Stomach (tissue), 9 donors: Measurements from ENCODE around the gene PGC. TPM values are rescaled to one million over a fixed set of nuclear protein-coding genes. Genes with fewer than 3 reads are reported as not detected.

Experiments used
- DNase-seq, 2 donors: peaks; one replicate each; pipeline versions ENCODE4 v3.0.0 to v3.0.0-alpha.2; 2013 to 2019
- H3K27ac ChIP-seq, 5 donors: fragments of 200-600 bp in 4 of 5; sonication (generic) in 4 of 5; one replicate each; pipeline ENCODE4 v1.5.1; 2013 to 2019; ENCODE audit warnings: mild to moderate bottlenecking in 1 of 5, moderate library complexity in 1 of 5
- H3K27me3 ChIP-seq, 3 donors: fragments of 200-600 bp; sonication (generic); one replicate each; pipeline ENCODE4 v1.5.1; 2017 to 2019; ENCODE audit warnings: mixed run types in 1 of 3
- H3K36me3 ChIP-seq, 4 donors: fragments of 200-600 bp; sonication (generic); 1 replicate in 3 of 4; 2 replicates in 1 of 4; pipeline ENCODE4 v1.5.1; 2016 to 2019
- H3K4me1 ChIP-seq, 4 donors: fragments of 200-600 bp; sonication (generic); one replicate each; pipeline ENCODE4 v1.5.1; 2016 to 2019
- H3K4me3 ChIP-seq, 4 donors: fragments of 200-600 bp; sonication (generic) in 3 of 4; one replicate each; pipeline ENCODE4 v1.5.1; 2016 to 2019; ENCODE audit warnings: mild to moderate bottlenecking in 1 of 4
- H3K9me3 ChIP-seq, 4 donors: fragments of 200-600 bp; sonication (generic); one replicate each; pipeline ENCODE4 v1.5.1; 2016 to 2019
- CTCF ChIP-seq, 7 experiments: fragments of 450-650 bp in 4 of 7; fragments of 200-600 bp in 3 of 7; sonication (generic) in 3 of 7; IDR thresholded peaks; one replicate each; pipeline ENCODE4 v1.5.1; 2016 to 2019; ENCODE audit warnings: antibody characterized with exemption in 7 of 7, control low read depth in 2 of 7, mild to moderate bottlenecking in 1 of 7
- EP300 ChIP-seq: sonication (generic); formaldehyde crosslinking; IDR thresholded peaks from one replicate; pipeline ENCODE4 v1.6.1; 2017; ENCODE audit warnings: antibody characterized with exemption
- POLR2A ChIP-seq, 4 donors: fragments of 450-650 bp; IDR thresholded peaks; one replicate each; pipeline ENCODE4 v1.6.1; 2016; ENCODE audit warnings: antibody characterized with exemption in 4 of 4, control low read depth in 2 of 4, mild to moderate bottlenecking in 1 of 4, moderate library complexity in 1 of 4
- POLR2AphosphoS5 ChIP-seq, 3 donors: sonication (generic); formaldehyde crosslinking; IDR thresholded peaks; one replicate each; pipeline ENCODE4 v1.6.1; 2016; ENCODE audit warnings: antibody characterized with exemption in 3 of 3
- WGBS, 5 donors: extraction: QIAGEN DNeasy Blood & Tissue Kit in 3 of 5; methylation state at CpG; one replicate each; pipeline versions ENCODE4 v1.1.5 to v1.1.7; 2013 to 2018; 5-methylcytosine and 5-hydroxymethylcytosine counted together
- intact Hi-C: fragments of 100-400 bp; cut with DNase I; formaldehyde crosslinking; loops from one replicate; pipeline ENCODE4 v1.15.1; 2023; ENCODE audit warnings: low total_unique reads
- polyA plus RNA-seq, 3 donors: library from polyadenylated mRNA; stranded (reverse); fragments of 200-250 nt; gene quantifications; one replicate each; pipeline ENCODE4 v1.2.3, GENCODE V29; 2013
- total RNA-seq, 5 donors: library from RNA; depleted of rRNA; stranded (reverse); fragments of >200 nt; gene quantifications; one replicate each; pipeline versions ENCODE4 v1.1.0 to v1.2.3, GENCODE V29; 2014 to 2016
- donor health status: healthy with polysubstance abuse.
- donor health status: Bipolar disorder and iron deficiency.
- donor health status: healthy.

The PGC gene
- total and polyA plus RNA-seq, 8 donors = 101 to 48,206 (median 8,210) TPM

DNA sequence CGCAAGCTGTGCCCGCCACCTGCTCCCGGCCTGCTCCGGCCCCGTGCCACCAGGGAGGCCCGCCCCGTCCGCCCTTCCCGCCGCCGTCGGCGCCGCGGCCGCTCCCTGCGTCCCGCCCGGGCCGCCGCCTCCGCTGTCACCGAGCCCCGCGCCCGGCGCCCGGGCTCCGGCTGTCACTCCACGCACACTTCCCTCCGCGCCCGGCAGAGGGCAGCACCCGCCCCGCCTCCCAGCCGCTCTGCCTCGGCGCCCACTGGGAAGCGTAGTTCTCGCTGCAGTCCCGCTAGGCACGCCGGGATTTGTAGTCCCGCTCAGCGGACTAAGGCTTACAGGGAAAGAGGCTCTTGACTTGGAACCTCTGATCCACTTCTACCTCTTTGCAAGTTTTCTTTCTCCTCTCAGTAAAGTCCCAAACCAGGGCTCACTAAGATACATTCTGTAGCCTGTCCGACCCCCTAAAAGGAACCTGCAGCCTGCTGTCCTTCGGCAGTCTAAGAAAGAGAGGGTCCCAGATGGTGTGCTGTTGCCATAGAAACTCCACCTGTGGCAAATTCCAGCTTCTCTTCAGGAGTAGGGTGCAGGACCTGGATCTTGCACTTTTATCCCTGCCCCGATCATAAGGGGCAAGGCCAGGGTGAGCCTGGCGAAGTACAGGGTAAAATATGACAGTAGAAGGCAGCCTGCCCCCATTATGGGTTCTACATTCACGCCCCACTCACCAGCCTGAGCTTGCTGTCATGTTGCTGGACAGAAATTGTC, 11.6 kb downstream of the PGC start, which contains the start of gene TFEB:
Gene TFEB, minus strand, starts transcription at position 182 of the 759 bp plus-strand sequence. CDS start 44,395 bp downstream, outside the sequence.
- Histone ChIP-seq H3K27me3 (no peaks in the 10 kb centered on the region), H3K27ac (peak within 1 kb of the TSS; percentile 89 to 98 (median 94)), H3K4me3 (peak within 1 kb of the TSS; percentile 55 to 88 (median 82)), H3K9me3 (no peaks in the 10 kb centered on the region), H3K36me3 (peaks cover 0 to 12% (median 0%) of the 10 kb centered on the region in 4 donors), H3K4me1 (peaks cover 28 to 50% (median 44%) of the 10 kb centered on the region in 4 donors)
- TF ChIP-seq CTCF (IDR thresholded peaks at IDR 0.05) = peak in 5 of 7 experiments; percentile 69 to 99 (median 85)
- peak; percentile 78 to 97 (median 86) for TF ChIP-seq POLR2AphosphoS5 (IDR thresholded peaks at IDR 0.05)
- no peak for TF ChIP-seq EP300
- TF ChIP-seq POLR2A (IDR thresholded peaks at IDR 0.05) = peak in 2 of 4 donors; percentile 47 to 62
- WGBS, 5 donors = 3 to 10% (median 4%) methylated on average over 21 to 50 of the region's 50 CpGs
- peak; percentile 97 to 98 for DNase-seq
- intact Hi-C loops = no loop called here

- H3K4me3 ChIP-seq = peak overlapping the region; percentile 55 to 88 (median 82)
- peak; percentile 83 to 93 for DNase-seq
- intact Hi-C loops = no loop called here
- H3K27ac ChIP-seq = peak overlapping the region; percentile 89 to 98 (median 94)
- H3K9me3 ChIP-seq = no peaks in the 10 kb centered on the region
- H3K27me3 ChIP-seq = no peaks in the 10 kb centered on the region
- peaks cover 31 to 52% (median 51%) of the 10 kb centered on the region in 4 donors for H3K4me1 ChIP-seq
- TF ChIP-seq CTCF (IDR thresholded peaks at IDR 0.05) = no peak
- TF ChIP-seq POLR2A (IDR thresholded peaks at IDR 0.05) = no peak
- peak in 1 of 3 donors; percentile 50 for TF ChIP-seq POLR2AphosphoS5 (IDR thresholded peaks at IDR 0.05)
- 0 to 1% (median 0%) methylated on average over 9 to 76 of the region's 76 CpGs for WGBS, 5 donors
- peaks cover 0 to 7% (median 0%) of the 10 kb centered on the region in 4 donors for H3K36me3 ChIP-seq
Measured at GRCh38 chr6:41734666-41735426, 12.4 kb downstream of the PGC start.

DNA sequence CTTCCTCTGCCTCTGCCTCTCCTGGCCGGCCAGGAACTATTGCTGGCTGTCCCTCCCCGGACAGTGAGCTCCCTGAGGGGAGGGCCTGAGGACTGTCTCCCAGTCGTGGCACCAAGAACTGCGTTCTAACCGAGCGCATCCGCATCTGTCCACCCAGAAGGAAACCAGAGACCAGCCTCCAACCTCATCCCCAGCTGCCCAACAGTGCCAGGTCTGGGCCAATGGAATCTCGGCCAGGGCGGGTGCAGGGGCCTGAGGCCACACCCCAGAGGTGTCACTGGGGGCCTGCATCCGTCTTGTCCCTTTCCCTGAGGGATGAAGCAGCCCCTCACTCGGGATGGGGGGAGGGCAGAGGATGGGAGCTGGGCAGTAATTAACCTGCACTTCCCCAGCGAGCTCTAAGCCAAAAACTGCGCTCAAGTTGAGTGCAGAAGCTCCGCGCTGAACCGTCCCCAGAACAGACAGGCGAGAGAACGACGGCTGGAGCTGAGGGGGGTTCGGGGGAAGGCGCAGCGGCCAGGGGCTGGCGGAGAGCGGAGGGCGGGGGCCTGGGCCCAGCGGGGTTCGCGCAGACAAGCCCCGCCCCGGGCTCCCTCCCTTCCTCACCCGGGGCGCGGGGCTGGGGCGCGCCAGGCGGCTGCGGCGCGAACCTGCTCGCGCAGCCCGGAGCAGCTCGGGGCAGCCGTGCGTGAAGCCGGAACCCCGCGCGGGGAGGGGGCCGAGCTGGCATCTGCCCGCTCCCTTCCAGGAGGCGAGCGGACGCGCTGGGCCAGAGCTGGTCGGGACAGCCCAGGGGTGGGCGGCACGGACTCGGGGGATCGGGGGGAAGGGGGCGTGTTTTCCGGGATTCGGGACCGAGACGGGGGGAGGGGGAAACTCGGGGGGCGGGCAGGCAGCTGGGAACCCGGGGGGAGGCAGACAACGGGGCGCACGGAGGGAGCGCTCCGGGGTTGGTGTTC, 13.2 kb downstream of the PGC start:
- DNase-seq = peak; percentile 77 to 95
- Histone ChIP-seq H3K27me3 (no peaks in the 10 kb centered on the region), H3K36me3 (no peaks in the 10 kb centered on the region), H3K9me3 (no peaks in the 10 kb centered on the region), H3K27ac (peak overlapping the region; percentile 89 to 98 (median 94)), H3K4me3 (peak overlapping the region; percentile 55 to 88 (median 82)), H3K4me1 (peaks cover 33 to 61% (median 59%) of the 10 kb centered on the region in 4 donors)
- TF ChIP-seq POLR2AphosphoS5 (IDR thresholded peaks at IDR 0.05) (peak in 2 of 3 donors; percentile 43 to 48), CTCF (IDR thresholded peaks at IDR 0.05) (no peak)
- 1 to 4% (median 3%) methylated on average over 24 to 73 of the region's 73 CpGs for WGBS, 5 donors
- intact Hi-C loops = no loop called here
